ENCODE data around the gene MIPEP.

The MIPEP gene

GRCh38 chr13:23799945-23800344 lies 89.3 kb downstream of the MIPEP start:
- Histone ChIP-seq H3K4me3 (no peak overlapping the region), H3K9me3 (peaks cover 5% of the 10 kb centered on the region; the same call in 1 of the 2 replicates), H3K27ac (peak overlapping the region; percentile 32), H3K4me1 (peaks cover 23% of the 10 kb centered on the region), H4K20me1 (no peaks in the 10 kb centered on the region), H3K9ac (no peak overlapping the region), H3K36me3 (0 out of 2 replicates have a peak, but pooled peaks cover 13% of the 10 kb centered on the region), H3K27me3 (no peaks in the 10 kb centered on the region), H3K4me2 (peak overlapping the region; percentile 38)
- no peak for TF ChIP-seq Cebpa-rat (IDR thresholded peaks at IDR 0.05)

GRCh38 chr13:23797276-23797903 lies 91.8 kb downstream of the MIPEP start:
- H3K9me3 ChIP-seq: peaks cover 5% of the 10 kb centered on the region; the same call in 1 of the 2 replicates
- H3K4me1 ChIP-seq: peaks cover 36% of the 10 kb centered on the region
- no peaks in the 10 kb centered on the region for H4K20me1 ChIP-seq
- no peak overlapping the region for H3K4me2 ChIP-seq
- H3K27me3 ChIP-seq: no peaks in the 10 kb centered on the region
- H3K4me3 ChIP-seq: no peak overlapping the region
- no peak overlapping the region for H3K27ac ChIP-seq
- no peak overlapping the region for H3K9ac ChIP-seq
- 0 out of 2 replicates have a peak, but pooled peaks cover 13% of the 10 kb centered on the region for H3K36me3 ChIP-seq
- TF ChIP-seq Cebpa-rat (IDR thresholded peaks at IDR 0.05): no peak

GRCh38 chr13:23796551-23796950 lies 92.6 kb downstream of the MIPEP start:
- Histone ChIP-seq H3K4me3 (no peak overlapping the region), H3K27ac (no peak overlapping the region), H3K9ac (no peak overlapping the region), H3K36me3 (0 out of 2 replicates have a peak, but pooled peaks cover 13% of the 10 kb centered on the region), H3K4me1 (peaks cover 36% of the 10 kb centered on the region), H3K27me3 (no peaks in the 10 kb centered on the region), H3K9me3 (peaks cover 5% of the 10 kb centered on the region; the same call in 1 of the 2 replicates), H4K20me1 (no peaks in the 10 kb centered on the region), H3K4me2 (no peak overlapping the region)
- no peak for TF ChIP-seq Cebpa-rat (IDR thresholded peaks at IDR 0.05)

- Histone ChIP-seq H3K27me3 (no peaks in the 10 kb centered on the region), H3K27ac (no peak overlapping the region), H3K4me3 (no peak overlapping the region), H3K4me1 (peaks cover 24% of the 10 kb centered on the region), H3K4me2 (peak overlapping the region; percentile 33), H3K9me3 (peaks cover 5% of the 10 kb centered on the region; the same call in 1 of the 2 replicates), H3K36me3 (0 out of 2 replicates have a peak, but pooled peaks cover 13% of the 10 kb centered on the region), H4K20me1 (no peaks in the 10 kb centered on the region), H3K9ac (no peak overlapping the region)
- no peak for TF ChIP-seq Cebpa-rat (IDR thresholded peaks at IDR 0.05)
Measured at GRCh38 chr13:23794267-23795161, 94.7 kb downstream of the MIPEP start.

- Histone ChIP-seq H3K9ac (no peak overlapping the region), H3K4me1 (peaks cover 18% of the 10 kb centered on the region), H4K20me1 (no peaks in the 10 kb centered on the region), H3K27ac (no peak overlapping the region), H3K4me3 (no peak overlapping the region), H3K9me3 (peaks cover 5% of the 10 kb centered on the region; the same call in 1 of the 2 replicates), H3K27me3 (no peaks in the 10 kb centered on the region), H3K36me3 (0 out of 2 replicates have a peak, but pooled peaks cover 13% of the 10 kb centered on the region), H3K4me2 (0 out of 2 replicates have a peak overlapping the region, but pooled peaks have one; percentile 33)
- TF ChIP-seq Cebpa-rat (IDR thresholded peaks at IDR 0.05): no peak
Measured at GRCh38 chr13:23793711-23794110, 95.5 kb downstream of the MIPEP start.

- Histone ChIP-seq H3K27ac (no peak overlapping the region), H4K20me1 (no peaks in the 10 kb centered on the region), H3K36me3 (0 out of 2 replicates have a peak, but pooled peaks cover 7% of the 10 kb centered on the region), H3K27me3 (no peaks in the 10 kb centered on the region), H3K4me3 (no peak overlapping the region), H3K4me1 (peaks cover 18% of the 10 kb centered on the region), H3K9ac (no peak overlapping the region), H3K9me3 (no peaks in the 10 kb centered on the region), H3K4me2 (no peak overlapping the region)
- no peak for TF ChIP-seq Cebpa-rat (IDR thresholded peaks at IDR 0.05)
Measured at GRCh38 chr13:23792680-23793079, 96.5 kb downstream of the MIPEP start.

- Histone ChIP-seq H3K4me1 (peaks cover 18% of the 10 kb centered on the region), H3K4me3 (no peak overlapping the region), H3K36me3 (no peaks in the 10 kb centered on the region), H3K4me2 (no peak overlapping the region), H3K9me3 (no peaks in the 10 kb centered on the region), H4K20me1 (no peaks in the 10 kb centered on the region), H3K27ac (no peak overlapping the region), H3K9ac (no peak overlapping the region), H3K27me3 (no peaks in the 10 kb centered on the region)
- no peak for TF ChIP-seq Cebpa-rat (IDR thresholded peaks at IDR 0.05)
Measured at GRCh38 chr13:23790577-23791170, 98.5 kb downstream of the MIPEP start.

- Histone ChIP-seq H3K9ac (no peak overlapping the region), H3K4me1 (peaks cover 12% of the 10 kb centered on the region), H4K20me1 (no peaks in the 10 kb centered on the region), H3K9me3 (no peaks in the 10 kb centered on the region), H3K4me3 (no peak overlapping the region), H3K27me3 (no peaks in the 10 kb centered on the region), H3K36me3 (no peaks in the 10 kb centered on the region), H3K27ac (no peak overlapping the region), H3K4me2 (no peak overlapping the region)
- TF ChIP-seq Cebpa-rat (IDR thresholded peaks at IDR 0.05): no peak
Measured at GRCh38 chr13:23789576-23790346, 99.4 kb downstream of the MIPEP start.

- H4K20me1 ChIP-seq: no peaks in the 10 kb centered on the region
- H3K27ac ChIP-seq: no peak overlapping the region
Measured at GRCh38 chr13:23788459-23788858, 100.7 kb downstream of the MIPEP start.

More at GRCh38 chr13:23788459-23788858, 100.7 kb downstream of the MIPEP start:
- no peak overlapping the region for H3K4me2 ChIP-seq
- H3K9ac ChIP-seq: no peak overlapping the region
- no peaks in the 10 kb centered on the region for H3K4me1 ChIP-seq
- H3K36me3 ChIP-seq: no peaks in the 10 kb centered on the region
- no peaks in the 10 kb centered on the region for H3K27me3 ChIP-seq
- no peak for TF ChIP-seq Cebpa-rat (IDR thresholded peaks at IDR 0.05)
- H3K9me3 ChIP-seq: no peaks in the 10 kb centered on the region
- no peak overlapping the region for H3K4me3 ChIP-seq
